ENCODE data around the gene TLK2. TPM values are rescaled to one million over a fixed set of nuclear protein-coding genes. Genes with fewer than 3 reads are reported as not detected.
"Not testable (repeated sequence)": the region's sequence is repeated elsewhere in the genome, so short reads cannot be mapped to it uniquely, and the experiment has no call there.

Gene TLK2
- polyA plus RNA-seq, 2 of the 4 experiments (the other 2 are of a cell fraction) = 30.4 to 68.7 TPM

- no peaks in the 10 kb centered on the region for H3K9me3 ChIP-seq
- ChIA-PET CTCF (interaction anchor here (0.7 kb wide), 1 partner anchor 974 kb away, joined by 3 read pairs; no protein-coding TSS in a partner anchor), POLR2A (no interaction called here)
- DNase-seq (ENCODE audit: low read depth in 1 of 2, low spot score in 1 of 2) (no peak), FAIRE-seq (no peak), ATAC-seq (no peak)
- H3K4me2 ChIP-seq = no peak overlapping the region
- H3K4me1 ChIP-seq = no peaks in the 10 kb centered on the region
- TF ChIP-seq POLR2AphosphoS2 (conservative IDR thresholded peaks at IDR 0.05; ENCODE audit: low read length) = no peak
- no peak for TF ChIP-seq FOXS1 (CRISPR knock-in tag; IDR thresholded peaks at IDR 0.05)
- TF ChIP-seq GATA3 (IDR thresholded peaks at IDR 0.05; ENCODE audit: borderline replicate concordance) = no peak
- TF ChIP-seq RFX5 (IDR thresholded peaks at IDR 0.05) = no peak
- TF ChIP-seq HDAC2 (IDR thresholded peaks at IDR 0.05) = no peak
- no peak for TF ChIP-seq MAZ (IDR thresholded peaks at IDR 0.05; ENCODE audit: borderline replicate concordance, low read depth, low read length)
- no peak for TF ChIP-seq FOSB (CRISPR knock-in tag; IDR thresholded peaks at IDR 0.05)
- TF ChIP-seq EP300 (IDR thresholded peaks at IDR 0.05) = no peak
- no peak for TF ChIP-seq ZC3H11A (IDR thresholded peaks at IDR 0.05)
- no peak overlapping the region for H3K27ac ChIP-seq
- H3K4me3 ChIP-seq = no peak overlapping the region
- 96% methylated on average over 7 of the region's 7 CpGs for WGBS (ENCODE audit: missing lambda C conversion rate)
These were observed 127.0 kb downstream of the TLK2 start for GRCh38 chr17:62605588-62605987.

GRCh38 chr17:62611292-62611691 is 132.7 kb downstream of the TLK2 start:
- ChIA-PET CTCF (interaction anchor here (1.3 to 1.4 kb wide), 2 partner anchors 11 to 19 kb away, joined by 3 to 4 read pairs; no protein-coding TSS in a partner anchor), POLR2A (no interaction called here)
- DNase-seq (ENCODE audit: low read depth in 1 of 2, low spot score in 1 of 2) = no peak
- no peak for TF ChIP-seq FOSB (CRISPR knock-in tag; IDR thresholded peaks at IDR 0.05)
- TF ChIP-seq CHD2 (IDR thresholded peaks at IDR 0.05; ENCODE audit: low read length, partially characterized antibody) = no peak
- no peak for TF ChIP-seq BCL3 (IDR thresholded peaks at IDR 0.05)
- no peak overlapping the region for H3K4me2 ChIP-seq
- no peaks in the 10 kb centered on the region for H3K9me3 ChIP-seq
- ATAC-seq = no peak
- no peak for FAIRE-seq
- 93% methylated on average over 5 of the region's 5 CpGs for WGBS (ENCODE audit: missing lambda C conversion rate)
- no peaks in the 10 kb centered on the region for H3K4me1 ChIP-seq
- no peak overlapping the region for H3K4me3 ChIP-seq
- H3K27ac ChIP-seq = no peak overlapping the region

GRCh38 chr17:62611728-62612127 is 133.1 kb downstream of the TLK2 start:
- TF ChIP-seq JUN (IDR thresholded peaks at IDR 0.05) (no peak), TP53 (CRISPR knock-in tag; IDR thresholded peaks at IDR 0.05) (no peak), POLR2A (IDR thresholded peaks at IDR 0.05; ENCODE audit: low read length) (no peak), KDM1A (IDR thresholded peaks at IDR 0.05; ENCODE audit: low read depth) (no peak), FOSB (CRISPR knock-in tag; IDR thresholded peaks at IDR 0.05) (no peak), HDAC2 (IDR thresholded peaks at IDR 0.05) (no peak), HEYL (CRISPR knock-in tag; IDR thresholded peaks at IDR 0.05) (no peak), CEBPB (IDR thresholded peaks at IDR 0.05) (no peak), MAX (IDR thresholded peaks at IDR 0.05) (no peak), E2F6 (IDR thresholded peaks at IDR 0.05; ENCODE audit: borderline replicate concordance, low read depth) (no peak), MYC (IDR thresholded peaks at IDR 0.05; ENCODE audit: borderline replicate concordance, low read length) (no peak), ZNF302 (CRISPR knock-in tag; IDR thresholded peaks at IDR 0.05) (no peak), HOXB5 (CRISPR knock-in tag; IDR thresholded peaks at IDR 0.05) (no peak), EHMT2 (IDR thresholded peaks at IDR 0.05; ENCODE audit: low read depth) (no peak), CBX8 (IDR thresholded peaks at IDR 0.05) (no peak)
- WGBS (ENCODE audit: missing lambda C conversion rate) = 93% methylated on average over 8 of the region's 8 CpGs

GRCh38 chr17:62612289-62612688 is 133.7 kb downstream of the TLK2 start:
- H3K4me3 ChIP-seq; POLR2A ChIA-PET; H3K27ac ChIP-seq; H3K4me1 ChIP-seq; H3K9me3 ChIP-seq; FAIRE-seq; CTCF ChIA-PET; ATAC-seq; DNase-seq (ENCODE audit: low read depth in 1 of 2, low spot score in 1 of 2); H3K4me2 ChIP-seq: not testable (repeated sequence)
- WGBS (ENCODE audit: missing lambda C conversion rate) = 99% methylated on average over 12 of the region's 12 CpGs

More at GRCh38 chr17:62611728-62612127, 133.1 kb downstream of the TLK2 start:
- ChIA-PET POLR2A (no interaction called here), CTCF (interaction anchor here (1.3 to 1.4 kb wide), 2 partner anchors 12 to 19 kb away, joined by 3 to 4 read pairs; no protein-coding TSS in a partner anchor)
- no peak for FAIRE-seq
- Histone ChIP-seq H3K4me3 (no peak overlapping the region), H3K4me1 (no peaks in the 10 kb centered on the region), H3K9me3 (no peaks in the 10 kb centered on the region), H3K4me2 (no peak overlapping the region), H3K27ac (no peak overlapping the region)
- DNase-seq (ENCODE audit: low read depth in 1 of 2, low spot score in 1 of 2) = no peak
- ATAC-seq = no peak

GRCh38 chr17:62613095-62613494 is 134.5 kb downstream of the TLK2 start:
- H3K4me1 ChIP-seq; H3K4me3 ChIP-seq; H3K4me2 ChIP-seq; H3K27ac ChIP-seq; ATAC-seq; POLR2A ChIA-PET; FAIRE-seq; DNase-seq (ENCODE audit: low read depth in 1 of 2, low spot score in 1 of 2); H3K9me3 ChIP-seq: not testable (repeated sequence)
- WGBS (ENCODE audit: missing lambda C conversion rate) = 89% methylated on average over 4 of the region's 4 CpGs
- CTCF ChIA-PET = interaction anchor here (1.7 kb wide), 1 partner anchor 60 kb away, joined by 7 read pairs; no protein-coding TSS in a partner anchor
